ENCODE measurements around the gene ZNF407.
A peak's percentile ranks its signal among the peaks of the same experiment; 100 is the strongest.

GRCh38 chr18:75070625-75071483 is 473.2 kb downstream of the ZNF407 start:
- no peak for TF ChIP-seq ATF3 (IDR thresholded peaks at IDR 0.05)
- TF ChIP-seq, protein P1, sequence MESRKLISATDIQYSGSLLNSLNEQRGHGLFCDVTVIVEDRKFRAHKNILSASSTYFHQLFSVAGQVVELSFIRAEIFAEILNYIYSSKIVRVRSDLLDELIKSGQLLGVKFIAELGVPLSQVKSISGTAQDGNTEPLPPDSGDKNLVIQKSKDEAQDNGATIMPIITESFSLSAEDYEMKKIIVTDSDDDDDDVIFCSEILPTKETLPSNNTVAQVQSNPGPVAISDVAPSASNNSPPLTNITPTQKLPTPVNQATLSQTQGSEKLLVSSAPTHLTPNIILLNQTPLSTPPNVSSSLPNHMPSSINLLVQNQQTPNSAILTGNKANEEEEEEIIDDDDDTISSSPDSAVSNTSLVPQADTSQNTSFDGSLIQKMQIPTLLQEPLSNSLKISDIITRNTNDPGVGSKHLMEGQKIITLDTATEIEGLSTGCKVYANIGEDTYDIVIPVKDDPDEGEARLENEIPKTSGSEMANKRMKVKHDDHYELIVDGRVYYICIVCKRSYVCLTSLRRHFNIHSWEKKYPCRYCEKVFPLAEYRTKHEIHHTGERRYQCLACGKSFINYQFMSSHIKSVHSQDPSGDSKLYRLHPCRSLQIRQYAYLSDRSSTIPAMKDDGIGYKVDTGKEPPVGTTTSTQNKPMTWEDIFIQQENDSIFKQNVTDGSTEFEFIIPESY (IDR thresholded peaks at IDR 0.05): no peak
- TF ChIP-seq, protein P2, sequence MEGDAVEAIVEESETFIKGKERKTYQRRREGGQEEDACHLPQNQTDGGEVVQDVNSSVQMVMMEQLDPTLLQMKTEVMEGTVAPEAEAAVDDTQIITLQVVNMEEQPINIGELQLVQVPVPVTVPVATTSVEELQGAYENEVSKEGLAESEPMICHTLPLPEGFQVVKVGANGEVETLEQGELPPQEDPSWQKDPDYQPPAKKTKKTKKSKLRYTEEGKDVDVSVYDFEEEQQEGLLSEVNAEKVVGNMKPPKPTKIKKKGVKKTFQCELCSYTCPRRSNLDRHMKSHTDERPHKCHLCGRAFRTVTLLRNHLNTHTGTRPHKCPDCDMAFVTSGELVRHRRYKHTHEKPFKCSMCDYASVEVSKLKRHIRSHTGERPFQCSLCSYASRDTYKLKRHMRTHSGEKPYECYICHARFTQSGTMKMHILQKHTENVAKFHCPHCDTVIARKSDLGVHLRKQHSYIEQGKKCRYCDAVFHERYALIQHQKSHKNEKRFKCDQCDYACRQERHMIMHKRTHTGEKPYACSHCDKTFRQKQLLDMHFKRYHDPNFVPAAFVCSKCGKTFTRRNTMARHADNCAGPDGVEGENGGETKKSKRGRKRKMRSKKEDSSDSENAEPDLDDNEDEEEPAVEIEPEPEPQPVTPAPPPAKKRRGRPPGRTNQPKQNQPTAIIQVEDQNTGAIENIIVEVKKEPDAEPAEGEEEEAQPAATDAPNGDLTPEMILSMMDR (IDR thresholded peaks at IDR 0.05; ENCODE audit: low read depth, low read length, missing input control): no peak
- no peak for TF ChIP-seq RAD21 (IDR thresholded peaks at IDR 0.05)
- no peak for TF ChIP-seq GABPA (IDR thresholded peaks at IDR 0.05 in 1 of 2, conservative IDR thresholded peaks at IDR 0.05 in 1 of 2)
- TF ChIP-seq, protein P3, sequence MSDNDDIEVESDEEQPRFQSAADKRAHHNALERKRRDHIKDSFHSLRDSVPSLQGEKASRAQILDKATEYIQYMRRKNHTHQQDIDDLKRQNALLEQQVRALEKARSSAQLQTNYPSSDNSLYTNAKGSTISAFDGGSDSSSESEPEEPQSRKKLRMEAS (IDR thresholded peaks at IDR 0.05): no peak
- TF ChIP-seq EGR1 (IDR thresholded peaks at IDR 0.05; ENCODE audit: low read depth in 2 of 2): no peak
- TF ChIP-seq SP1 (IDR thresholded peaks at IDR 0.05): peak; percentile 10
- no peak for TF ChIP-seq HNF4A (conservative IDR thresholded peaks at IDR 0.05)
